Activated effector memory CD4-positive, alpha-beta T cell treated with Interleukin-2 at 50 U/mL for 16 hours (primary cell): ENCODE data around the gene SLC12A4.
"Not testable (repeated sequence)": the region's sequence is repeated elsewhere in the genome, so short reads cannot be mapped to it uniquely, and the experiment has no call there.

Source experiments
- DNase-seq: peaks from one replicate; pipeline ENCODE4 v3.0.0-alpha.2; 2020

Gene SLC12A4

DNA sequence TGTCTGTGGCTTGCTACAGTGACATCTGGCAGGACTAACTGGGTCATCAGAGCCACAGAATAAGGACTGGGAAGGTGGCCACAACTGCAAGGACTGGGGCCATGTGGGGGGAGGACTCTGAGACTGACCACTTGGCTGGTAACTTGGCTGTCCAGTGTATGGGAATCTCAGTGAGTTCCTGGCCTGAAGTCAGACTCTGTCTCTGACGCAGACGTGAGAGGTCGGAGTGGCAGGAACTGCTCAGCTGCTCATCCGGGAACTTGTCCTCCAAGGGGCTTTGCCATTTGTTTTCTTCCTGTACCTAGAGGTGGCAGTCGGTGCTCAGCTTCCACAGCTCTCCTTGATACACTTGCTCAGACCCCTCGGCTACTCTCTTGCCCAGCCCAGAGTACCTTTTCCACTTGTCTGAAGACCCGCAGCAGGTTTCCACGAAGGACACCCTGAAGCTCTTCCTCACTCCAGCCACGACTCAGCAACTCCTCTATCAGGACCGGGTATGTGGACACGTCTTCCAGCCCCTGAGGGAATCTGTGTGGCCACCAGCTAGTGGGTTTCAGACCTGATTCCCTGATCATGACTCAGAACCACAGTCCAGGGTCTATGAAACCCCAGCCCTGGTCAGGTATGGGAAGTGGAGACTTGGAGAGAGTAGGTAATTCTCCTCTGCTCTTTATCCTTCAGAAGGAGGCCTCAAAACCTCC is 19.2 kb upstream of the SLC12A4 start:
- no peak for DNase-seq

DNA sequence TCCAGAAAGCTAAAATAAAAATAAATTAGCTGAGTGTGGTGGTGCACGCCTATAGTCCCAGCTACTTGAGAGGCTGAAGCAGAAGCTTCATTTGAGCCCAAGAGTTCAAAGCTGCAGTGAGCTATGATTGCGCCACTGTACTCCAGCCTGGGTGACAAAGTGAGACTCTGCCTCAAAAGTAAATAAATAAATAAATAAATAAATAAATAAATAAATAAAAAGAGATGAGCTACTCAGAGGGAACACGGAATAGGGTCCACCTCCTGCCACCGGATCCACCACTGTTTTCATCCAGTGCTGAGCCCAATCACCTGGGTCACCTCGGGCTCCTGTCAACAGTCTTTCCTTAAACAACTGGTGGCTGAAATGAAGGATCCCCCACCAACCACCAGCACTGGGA is 18.5 kb upstream of the SLC12A4 start:
- no peak for DNase-seq

DNA sequence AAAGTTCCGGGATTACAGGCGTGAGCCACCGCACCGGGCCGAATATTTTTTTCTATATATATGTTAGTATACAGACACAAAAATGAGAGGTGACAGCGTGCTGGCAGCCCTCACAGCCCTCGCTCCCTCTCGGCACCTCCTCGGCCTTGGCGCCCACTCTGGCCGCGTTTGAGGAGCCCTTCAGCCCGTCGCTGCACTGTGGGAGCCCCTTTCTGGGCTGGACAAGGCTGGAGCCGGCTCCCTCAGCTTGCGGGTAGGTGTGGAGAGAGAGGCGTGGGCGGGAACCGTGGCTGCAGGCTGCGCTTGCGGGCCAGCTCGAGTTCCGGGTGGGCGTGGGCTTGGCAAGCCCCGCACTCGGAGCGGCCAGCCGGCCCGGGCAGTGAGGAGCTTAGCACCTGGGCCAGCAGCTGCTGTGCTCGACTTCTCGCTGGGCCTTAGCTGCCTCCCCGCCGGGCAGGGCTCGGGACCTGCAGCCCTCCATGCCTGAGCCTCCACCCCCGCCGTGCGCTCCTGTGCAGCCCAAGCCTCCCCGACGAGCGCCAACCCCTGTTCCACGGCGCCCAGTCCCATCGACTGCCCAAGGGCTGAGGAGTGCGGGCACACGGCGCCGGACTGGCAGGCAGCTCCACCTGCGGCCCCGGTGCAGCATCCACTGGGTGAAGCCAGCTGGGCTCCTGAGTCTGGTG is 13.7 kb upstream of the SLC12A4 start:
- no peak for DNase-seq

DNA sequence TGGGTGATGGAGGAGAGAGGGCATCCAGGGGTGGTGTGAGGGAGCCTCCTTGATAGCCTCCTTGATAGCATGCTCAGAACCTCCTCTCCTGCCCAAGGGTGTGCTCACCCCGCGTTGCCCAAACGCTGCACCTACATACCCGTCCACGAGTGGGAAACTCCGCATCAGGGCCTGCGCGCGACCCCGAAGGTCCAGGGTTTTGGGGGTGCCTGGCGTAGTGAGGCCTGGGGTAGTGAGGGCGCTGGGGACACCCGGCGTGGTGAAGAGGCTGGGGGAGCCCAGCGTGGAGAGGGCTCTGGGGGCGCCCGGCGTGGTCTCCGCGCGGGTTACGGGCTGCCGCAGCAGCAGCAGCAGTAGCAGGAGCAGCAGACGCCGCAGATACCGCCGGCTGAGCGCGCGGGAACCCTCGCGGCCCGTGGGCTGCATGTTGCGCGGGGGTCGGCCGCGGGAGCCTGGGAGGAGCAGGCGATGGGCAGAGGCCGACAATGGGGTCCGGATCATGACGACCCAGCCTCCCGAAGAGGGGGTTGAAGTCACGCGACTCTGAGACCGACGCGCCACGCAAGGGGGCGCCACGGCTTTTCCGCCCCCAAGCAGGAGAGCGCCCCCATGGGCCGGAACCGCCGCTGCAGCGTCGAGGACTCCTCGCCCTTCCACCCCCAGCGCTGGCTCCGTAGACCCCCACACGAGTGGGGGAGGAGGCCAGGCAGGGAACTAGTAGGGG is 11.7 kb upstream of the SLC12A4 start, which contains the start of gene DPEP3:
Gene DPEP3, minus strand, starts transcription at position 545 of the 724 bp plus-strand sequence. Its CDS starts 119 bp downstream, at position 426.
- DNase-seq = no peak

DNA sequence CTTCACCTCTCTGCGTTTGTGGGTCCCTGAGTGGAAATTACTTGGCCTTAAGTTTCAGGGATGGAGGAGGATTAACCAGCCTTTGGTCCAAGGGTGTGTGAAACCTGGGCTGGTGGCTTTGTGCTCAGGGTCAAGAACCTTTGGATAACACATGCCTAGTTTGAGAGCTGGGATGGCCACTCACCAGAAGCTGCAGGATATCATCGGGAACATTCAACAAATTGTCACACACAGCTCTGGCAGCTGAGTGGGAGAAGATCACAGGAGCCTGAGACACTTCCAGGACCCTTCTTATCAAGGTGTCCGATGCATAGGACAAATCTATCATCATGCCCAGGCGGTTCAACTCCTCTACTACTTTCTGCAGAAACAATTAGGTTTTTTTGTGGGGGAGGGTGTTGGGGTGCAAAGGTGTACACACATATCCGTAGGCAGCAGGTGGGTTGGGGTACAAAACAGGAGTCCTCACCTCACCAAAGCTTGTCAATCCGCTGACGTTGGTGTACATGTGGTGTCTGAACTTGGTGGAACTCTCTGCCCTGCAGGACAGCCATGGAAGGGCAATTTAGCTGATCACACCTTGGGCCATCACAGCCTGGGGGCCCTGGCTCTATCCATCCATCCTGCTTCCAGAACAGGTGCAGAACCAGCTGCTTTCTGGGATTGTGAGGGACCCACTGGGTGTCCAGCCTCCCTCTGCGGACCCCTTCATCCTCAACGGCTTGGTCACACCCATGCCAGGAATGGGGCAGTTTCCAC is 9.2 kb upstream of the SLC12A4 start:
- no peak for DNase-seq

DNA sequence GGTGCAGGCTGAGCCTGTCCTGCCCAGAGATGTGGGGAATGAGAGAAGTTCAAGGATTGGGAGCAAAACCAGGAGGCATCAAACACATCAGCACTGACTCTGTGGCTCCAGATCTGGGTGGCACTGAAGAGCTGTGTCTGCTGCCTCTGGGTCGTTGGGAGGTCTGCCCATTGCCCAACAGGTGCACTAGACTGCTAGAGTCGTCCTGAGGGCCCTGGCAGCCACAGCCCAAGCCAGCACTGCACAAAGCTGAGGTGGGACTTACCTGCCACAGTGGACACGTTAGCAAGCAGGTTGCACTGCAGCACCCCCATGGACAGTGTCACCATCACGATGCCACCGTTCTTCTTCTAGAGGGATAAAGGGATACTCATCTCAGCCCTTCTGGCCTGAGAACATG is 8.6 kb upstream of the SLC12A4 start:
- no peak for DNase-seq

DNA sequence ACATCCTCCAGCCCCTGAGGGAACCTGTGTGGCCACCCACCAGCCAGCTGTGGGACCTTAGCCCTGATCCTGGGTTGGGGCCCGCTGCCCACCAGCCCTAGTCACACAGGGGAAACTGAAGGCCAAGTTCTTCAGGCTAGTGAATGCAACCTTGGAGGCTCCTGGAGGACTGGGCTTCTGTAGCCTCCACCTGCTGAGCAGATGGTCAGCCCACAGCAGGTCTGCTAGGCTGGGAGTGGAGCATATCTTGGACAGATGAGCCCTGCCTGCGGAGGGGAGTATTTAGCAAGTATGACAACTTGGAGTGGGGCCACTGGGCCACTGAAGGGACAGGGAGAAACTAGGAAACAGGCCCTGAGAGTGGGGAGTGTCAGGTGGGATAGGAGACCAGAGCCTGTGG is 7.8 kb upstream of the SLC12A4 start:
- no peak for DNase-seq

DNA sequence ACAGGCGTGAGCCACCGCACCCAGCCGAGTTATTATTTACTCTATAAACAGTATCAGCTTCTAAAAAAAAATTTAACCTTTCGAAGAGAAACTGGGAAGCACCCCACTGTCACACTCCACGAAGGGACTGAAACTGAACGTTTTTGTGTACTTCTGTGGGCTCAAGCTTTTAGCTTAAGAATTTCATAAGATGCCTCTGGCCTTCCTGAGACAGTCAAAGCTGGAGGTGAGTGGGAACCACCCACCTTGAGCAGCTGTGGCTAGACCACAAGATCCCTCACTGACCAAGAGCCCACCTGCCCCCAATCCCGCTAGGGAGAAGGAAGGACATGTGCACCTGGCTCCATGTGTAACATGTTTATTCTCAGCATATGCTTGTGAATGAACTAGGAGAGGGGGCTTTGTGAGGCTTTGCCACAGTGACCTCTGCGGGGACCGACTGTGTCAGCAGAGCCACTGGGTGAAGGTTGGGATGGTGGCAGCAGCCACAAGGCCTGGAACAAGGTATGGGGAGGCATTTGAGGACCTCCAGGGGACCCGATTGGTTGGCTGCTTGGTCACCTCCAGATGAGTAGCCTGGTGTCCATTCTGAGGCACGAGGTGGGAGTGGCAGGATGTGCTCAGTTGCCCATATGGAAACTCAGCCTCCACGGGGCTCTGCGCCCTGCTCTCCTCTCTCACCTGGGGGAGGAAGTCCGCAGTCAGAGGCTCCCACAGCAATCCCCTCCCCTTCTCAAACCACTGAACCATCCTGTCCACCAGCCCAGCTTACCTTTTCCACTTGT is 7.1 kb upstream of the SLC12A4 start:
- no peak for DNase-seq

DNA sequence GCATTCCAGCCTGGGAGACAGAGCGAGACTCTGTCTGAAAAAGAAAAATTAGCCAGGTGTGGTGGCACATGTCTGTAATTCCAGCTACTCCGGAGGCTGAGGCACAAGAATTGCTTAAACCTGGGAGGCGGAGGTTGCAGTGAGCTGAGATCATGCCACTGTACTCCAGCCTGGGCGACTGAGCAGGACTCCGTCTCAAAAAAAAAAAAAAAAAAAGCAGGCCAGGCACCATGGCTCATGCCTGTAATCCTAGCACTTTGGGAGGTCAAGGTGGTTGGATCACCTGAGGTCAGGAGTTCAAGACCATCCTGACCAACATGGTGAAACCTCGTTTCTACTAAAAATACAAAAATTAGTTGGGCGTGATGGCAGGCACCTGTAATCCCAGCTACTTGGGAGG is 3.8 kb upstream of the SLC12A4 start:
- DNase-seq = not testable (repeated sequence)

DNA sequence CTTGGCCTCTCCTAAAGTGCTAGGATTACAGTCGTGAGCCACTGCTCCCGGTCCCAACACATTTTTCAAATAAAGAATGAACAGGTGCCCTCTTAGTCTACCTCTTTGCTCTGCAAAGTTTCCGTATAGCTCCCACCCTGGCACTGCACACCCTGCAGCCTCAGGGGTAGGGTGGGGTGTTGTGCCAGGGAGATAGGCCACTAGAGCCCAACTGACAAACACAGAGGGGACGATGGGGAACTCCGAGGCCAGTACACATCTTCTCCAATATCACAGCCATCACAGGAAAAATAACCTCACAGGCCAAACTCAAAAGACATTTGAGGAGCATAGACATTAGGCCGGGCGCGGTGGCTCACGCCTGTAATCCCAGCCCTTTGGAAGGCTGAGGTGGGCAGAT is 2.7 kb upstream of the SLC12A4 start:
- no peak for DNase-seq

DNA sequence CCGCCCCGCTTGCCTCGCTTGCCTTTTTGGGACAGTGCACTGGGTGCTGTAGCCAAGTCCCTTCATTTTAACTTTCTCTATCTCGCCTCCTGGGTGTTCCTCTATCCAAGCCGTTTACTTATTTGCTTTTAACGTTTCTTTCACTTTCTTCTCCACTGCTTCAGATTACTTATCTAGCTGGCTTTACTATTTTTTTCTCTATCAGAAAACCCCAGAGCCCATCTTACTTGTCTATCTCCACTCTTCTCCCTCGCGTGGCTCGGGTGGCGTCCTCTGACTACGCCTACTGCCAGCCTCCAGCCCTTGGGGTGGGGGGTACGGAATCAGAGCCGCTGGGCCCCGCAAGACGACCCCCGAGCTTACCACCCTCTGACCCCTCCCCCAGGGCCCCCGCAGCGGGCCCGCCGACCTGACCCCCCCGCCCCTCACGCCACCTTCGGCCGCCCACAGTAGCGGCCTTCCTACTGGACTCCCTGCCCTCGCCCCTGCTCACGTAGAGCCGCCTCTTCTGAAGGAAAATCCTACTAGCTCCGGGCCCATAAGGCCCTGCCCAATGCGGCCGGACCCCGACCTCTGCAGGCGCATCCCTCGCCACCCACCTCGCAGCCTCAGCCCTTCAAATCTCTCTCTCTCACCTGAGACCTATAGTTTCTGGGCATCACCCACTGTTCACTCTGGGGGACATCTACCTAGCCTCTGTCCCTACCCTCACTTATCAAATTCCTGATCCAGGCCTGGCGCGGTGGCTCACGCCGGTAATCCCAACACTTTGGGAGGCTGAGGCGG is 1.0 kb upstream of the SLC12A4 start:
- no peak for DNase-seq

DNA sequence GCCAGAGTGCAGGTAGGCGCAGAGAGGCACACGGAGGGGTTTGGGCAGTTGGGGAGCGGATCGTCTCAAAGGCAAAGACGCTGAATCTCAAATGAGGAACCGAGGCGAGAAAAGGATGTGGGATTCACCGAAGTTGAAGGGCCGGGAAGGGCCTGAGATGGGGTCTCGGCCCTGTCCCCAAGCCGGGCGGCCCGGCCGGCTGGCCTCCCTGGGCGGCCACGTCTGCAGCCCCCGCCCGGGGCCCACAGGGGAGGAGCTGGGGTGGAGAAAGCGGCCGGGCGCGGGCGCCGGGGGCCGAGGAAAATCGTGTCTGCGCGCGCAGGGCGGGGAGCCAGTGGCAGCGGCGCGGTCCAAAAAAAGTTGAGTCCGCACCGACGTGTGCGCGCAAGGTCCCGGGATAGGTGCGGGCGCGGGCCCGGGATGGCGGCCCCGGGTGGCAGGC is 458 bp downstream of the SLC12A4 start:
- DNase-seq = no peak

DNA sequence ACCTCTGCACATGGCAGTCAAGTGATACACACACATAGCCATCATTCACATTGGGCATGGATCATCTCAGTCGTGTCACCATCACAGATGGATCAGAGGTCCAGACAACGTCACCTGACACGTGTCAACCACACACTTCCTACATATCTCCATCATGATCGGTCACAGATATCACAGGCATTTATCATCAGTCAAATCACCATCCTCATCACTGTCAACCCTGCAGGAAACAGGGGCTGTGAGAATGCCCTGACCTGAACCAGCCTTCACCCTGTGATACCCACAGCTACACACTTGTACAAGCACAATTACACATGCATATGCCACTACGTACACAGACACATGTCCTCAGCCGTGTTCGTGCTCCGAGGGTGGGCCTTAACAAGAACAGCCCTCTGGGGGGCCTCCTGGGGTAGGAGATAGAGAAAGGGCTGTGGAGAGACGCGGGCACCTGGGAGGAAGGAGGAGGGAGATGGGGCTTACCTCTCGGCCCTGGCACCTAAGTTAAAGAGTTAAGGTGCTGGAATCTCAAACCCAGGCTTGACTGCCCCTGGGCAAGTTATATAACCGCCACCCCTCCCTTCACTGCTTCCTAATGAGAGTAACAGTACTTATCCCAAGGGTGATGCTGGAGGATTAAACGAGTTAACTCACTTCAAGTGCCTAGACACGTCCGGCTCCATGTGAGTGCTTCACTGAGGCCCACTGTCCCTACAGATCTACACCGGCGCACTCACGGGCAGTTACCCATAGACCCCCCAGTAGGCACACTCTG is 1.1 kb downstream of the SLC12A4 start:
- no peak for DNase-seq

DNA sequence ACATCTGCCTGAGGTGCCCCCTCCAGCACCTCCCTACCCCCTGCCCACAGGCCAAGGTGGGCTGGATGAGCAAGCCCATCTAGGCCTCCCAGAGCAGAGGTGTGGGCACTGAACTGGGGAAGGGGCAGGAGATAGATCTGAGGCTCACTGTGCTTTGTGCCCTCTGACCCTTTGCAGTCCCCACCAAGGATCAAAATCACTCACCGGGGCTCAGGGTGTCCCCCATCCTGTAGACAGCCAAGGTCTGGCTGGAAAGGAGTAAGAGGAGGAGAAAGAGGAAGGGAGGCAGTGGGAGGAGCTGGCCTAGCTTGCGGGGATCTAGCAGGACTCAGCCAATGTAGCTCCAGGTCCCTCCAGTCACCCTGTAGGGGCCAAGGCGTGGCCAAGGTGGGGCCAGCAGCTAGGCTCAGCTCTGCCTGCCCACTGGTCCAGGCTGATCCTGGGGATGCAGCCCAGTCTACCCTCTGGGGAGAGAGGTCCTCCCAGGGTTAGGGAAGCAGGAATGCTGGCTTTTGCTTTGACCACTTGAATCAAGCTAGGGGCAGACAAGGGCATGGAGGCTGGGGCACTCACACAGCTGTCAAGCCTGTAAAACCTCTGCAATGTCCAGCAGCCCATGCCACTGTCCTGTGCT is 1.8 kb downstream of the SLC12A4 start:
- DNase-seq = no peak

DNA sequence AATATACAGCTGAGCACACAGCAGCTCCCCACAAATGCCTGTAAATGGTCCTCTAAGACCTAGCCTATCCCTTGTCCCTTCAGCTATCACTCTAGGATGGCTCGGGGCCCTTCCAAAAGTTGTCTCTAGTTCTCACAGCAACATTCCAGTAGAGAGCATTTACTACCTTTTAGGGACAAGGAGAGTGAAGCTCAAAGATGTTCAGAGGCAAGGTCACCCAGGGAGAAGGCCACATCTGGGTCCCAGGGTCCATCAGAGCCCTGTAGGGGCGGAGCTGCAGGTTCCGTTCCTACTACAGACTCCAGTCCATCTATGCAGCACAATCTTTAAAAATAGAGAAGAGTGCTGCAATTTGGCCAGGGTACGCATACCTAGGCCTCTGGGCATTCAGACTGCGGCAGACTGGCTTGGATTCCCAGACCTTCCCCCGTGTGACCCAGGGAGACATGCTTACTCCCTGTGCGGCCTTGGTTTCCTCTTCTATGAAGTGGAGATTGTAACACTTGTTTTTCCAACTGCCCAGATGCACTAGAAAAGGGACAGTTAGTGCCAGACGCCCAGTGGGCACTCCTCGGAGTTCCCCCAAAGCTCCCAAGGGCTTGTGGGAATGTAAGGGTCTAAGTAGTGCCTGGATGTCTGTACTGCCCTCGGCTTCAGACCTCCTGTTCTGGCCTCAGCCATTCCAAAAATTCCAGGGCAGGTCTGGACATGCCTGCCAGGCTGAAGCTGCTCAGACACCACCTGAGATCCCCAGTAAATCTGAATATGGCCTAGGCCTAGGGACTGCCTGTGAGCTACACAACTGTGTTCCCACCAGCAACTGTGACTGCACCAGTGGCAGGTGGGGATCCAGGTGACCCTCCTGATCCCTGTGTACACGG is 2.5 kb downstream of the SLC12A4 start:
- no peak for DNase-seq

DNA sequence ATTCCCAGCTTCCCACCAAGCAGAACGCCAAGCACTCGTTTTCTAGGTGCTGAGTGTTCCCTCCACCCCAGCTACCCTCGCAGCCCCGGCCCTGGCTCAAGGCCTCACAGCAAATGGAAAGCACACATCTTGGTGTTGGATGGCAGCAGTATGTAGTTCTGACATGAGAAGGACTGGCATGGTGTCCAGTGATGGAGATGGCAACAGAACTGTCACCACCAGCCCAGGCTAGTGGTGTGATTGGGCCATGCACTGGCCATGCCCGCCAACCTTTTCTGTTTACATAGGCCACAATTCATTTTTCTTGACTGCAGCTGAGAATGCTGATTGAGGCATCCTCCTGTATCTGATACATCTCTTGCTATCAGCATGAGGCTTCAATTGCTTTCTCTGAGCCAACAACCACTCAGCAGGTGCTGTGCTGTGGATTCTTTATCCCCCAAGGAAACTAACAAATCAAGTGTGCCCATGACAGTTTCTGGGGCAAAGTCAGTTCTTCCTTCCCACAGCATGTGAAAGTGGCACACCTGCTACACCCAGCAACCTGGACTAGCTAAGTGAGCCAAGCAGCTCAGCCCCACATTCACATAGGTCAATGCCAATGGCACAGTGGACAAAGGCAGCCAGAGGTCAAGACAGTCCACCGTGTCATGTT is 3.8 kb downstream of the SLC12A4 start:
- no peak for DNase-seq

DNA sequence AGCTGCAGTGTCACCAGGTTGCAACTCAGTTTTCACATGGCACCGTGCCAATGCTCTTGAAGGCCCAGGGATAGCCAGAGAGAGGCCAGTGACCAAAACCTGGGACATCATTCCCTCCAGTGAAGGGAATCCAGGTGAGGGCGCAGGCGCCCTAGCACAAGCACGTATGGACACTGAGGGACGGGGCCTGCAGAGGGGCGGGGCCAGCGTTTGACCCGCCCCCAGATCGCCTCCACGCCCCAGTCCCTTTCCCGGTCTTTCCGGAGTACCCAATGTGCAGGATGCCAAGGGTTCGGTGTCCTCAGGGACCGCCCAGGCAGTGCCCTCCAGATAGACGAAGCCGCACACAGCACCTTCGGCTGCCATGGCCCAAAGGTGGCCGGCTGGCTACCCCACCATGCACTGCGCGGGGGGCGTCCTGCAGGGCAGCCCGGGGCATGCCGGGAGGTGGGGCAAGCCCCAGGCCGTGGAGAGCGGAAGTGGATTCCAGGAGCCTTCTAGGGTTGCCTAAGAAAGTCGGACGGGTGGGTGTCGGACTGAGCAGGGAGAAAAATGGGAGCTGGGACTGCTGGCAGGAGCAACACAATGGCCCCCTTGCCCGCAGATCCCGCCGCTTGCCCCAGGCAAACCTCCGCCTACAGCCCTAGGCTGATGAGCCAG is 4.6 kb downstream of the SLC12A4 start:
- no peak for DNase-seq

DNA sequence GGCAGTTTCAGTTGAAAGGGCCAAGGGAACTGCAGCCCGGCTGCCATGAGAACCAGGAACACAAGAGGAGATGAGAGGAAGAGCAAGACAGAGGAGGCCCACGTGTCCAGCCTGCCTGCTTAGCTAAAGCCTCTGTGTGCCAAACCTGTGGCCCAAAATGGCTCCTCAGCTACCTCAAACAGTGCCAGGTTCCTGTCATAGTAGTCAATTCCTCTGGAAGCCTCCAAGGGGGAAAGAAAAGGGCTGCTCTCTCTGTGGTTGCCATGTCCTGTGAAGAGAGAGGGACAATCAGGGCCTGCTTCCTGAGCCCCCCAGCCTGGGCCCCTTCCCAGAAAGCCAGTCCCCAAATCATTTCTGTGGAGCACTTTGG is 5.2 kb downstream of the SLC12A4 start:
- DNase-seq = no peak
